Stimulated activated CD4-positive, alpha-beta T cell treated with anti-CD3 and anti-CD28 coated beads, Interleukin-4, amount 100 ng/mL, for 24 hours (primary cell): Measurements from ENCODE around the gene TGFBR3L.

ENCODE experiments used
- DNase-seq: peaks from one replicate; pipeline ENCODE4 v3.0.0-alpha.2; 2020

The TGFBR3L gene

GRCh38 chr19:7963566-7963965, 48.9 kb downstream of the TGFBR3L start:
- DNase-seq: no peak

DNA sequence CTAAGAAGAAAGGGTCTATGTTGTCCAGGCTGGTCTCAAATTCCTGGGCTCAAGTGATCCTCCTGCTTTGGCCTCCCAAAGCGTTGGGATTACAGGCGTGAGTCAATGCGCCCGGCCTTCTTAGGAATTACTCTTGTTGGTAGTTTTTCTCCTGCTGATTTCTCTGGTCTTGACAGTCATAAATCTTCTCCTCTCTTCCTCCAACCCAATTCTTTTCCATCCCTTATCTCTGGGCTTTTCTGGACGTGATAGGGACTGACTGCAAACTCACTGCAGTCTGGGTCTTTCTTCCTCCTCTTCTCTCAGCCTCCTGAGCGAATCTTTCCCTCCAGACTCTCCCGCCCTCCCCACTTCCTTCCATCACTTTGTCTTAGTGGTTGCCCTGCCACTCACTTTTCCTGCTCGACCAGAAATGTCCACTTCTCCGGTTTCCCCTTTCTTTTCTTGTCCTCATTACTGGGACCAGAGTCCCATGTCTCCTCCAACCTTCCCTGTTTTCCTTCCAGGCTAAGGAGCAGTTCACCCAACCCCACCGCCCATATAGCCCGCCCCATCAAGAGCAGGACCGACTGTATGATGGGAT, 50.7 kb downstream of the TGFBR3L start:
- DNase-seq: no peak

DNA sequence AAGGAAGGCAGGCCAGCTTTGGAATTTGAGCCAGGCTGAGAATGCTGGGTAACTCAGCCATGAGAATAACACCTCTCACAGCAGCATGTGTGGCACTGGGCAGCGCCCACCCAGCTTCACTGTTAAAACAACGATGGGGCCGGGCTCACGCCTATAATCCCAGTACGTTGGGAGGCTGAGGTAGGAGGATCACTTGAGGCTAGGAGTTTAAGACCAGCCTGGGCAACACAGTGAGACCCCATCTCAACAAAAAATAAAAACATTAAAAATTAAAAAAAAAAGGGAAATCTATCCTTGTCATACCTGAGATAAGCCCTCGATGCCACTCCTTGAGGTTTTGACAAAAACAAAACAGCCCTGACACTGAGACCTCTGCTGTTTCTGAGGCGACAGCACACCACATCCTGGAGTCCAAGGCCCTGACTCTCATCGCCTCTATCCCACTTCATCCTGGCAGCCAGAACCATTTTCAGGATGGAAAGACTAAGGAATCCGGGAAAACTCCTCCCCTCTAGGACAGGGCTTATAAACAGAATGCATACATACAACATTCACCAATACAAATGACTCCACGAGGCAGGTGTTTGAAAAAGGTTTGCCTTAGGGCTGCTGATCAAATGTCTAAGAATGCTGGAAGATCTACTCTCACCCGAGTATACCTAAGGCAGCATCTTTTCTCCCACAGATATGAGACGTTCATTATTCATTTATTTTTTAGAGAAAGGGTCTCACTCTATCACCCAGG, 51.5 kb downstream of the TGFBR3L start:
- no peak for DNase-seq

GRCh38 chr19:7968008-7968795, 53.6 kb downstream of the TGFBR3L start:
- DNase-seq: no peak
